ENCODE measurements around the gene TRIM24.

DNA sequence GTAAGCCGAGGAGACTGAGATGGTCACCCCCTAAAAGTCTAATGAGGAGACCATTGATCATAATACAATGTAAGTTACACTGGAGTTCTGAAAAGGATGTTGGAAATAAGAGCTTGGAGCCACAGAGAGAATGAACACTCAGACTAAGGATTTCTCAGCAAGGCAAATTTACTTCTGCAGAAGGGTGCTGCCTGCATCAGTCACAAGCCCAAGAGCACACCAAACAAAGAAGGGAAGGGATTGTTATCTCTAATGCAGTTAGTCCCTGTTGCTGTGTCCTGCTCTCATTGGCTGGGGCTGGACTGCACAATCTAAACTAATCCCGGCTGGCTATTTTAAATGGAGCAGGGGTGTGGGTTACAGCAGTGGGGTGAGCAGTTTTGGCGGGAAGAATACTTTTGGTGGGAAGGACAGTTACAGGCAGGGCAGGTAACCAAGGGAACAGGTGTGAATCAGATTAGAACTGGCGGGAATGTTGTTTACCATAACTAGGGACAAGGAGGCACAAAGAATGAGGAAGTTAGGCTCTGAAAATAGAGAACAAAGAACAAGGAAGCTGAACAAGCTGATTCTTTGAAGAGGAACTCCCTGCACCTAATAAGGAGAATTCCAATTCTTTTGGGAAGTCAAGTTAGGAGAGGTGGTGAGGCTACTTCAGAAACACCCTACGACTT is 30.3 kb upstream of the TRIM24 start:
- no peak for TF ChIP-seq POLR2A (IDR thresholded peaks at IDR 0.05)
- TF ChIP-seq, protein P1, sequence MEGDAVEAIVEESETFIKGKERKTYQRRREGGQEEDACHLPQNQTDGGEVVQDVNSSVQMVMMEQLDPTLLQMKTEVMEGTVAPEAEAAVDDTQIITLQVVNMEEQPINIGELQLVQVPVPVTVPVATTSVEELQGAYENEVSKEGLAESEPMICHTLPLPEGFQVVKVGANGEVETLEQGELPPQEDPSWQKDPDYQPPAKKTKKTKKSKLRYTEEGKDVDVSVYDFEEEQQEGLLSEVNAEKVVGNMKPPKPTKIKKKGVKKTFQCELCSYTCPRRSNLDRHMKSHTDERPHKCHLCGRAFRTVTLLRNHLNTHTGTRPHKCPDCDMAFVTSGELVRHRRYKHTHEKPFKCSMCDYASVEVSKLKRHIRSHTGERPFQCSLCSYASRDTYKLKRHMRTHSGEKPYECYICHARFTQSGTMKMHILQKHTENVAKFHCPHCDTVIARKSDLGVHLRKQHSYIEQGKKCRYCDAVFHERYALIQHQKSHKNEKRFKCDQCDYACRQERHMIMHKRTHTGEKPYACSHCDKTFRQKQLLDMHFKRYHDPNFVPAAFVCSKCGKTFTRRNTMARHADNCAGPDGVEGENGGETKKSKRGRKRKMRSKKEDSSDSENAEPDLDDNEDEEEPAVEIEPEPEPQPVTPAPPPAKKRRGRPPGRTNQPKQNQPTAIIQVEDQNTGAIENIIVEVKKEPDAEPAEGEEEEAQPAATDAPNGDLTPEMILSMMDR (IDR thresholded peaks at IDR 0.05): no peak
- no peak for TF ChIP-seq EP300 (IDR thresholded peaks at IDR 0.05)

All from gastroesophageal sphincter (tissue), 3 donors.